ENCODE measurements around the gene HMBS.
"Not testable (repeated sequence)": the region's sequence is repeated elsewhere in the genome, so short reads cannot be mapped to it uniquely, and the experiment has no call there.

DNA sequence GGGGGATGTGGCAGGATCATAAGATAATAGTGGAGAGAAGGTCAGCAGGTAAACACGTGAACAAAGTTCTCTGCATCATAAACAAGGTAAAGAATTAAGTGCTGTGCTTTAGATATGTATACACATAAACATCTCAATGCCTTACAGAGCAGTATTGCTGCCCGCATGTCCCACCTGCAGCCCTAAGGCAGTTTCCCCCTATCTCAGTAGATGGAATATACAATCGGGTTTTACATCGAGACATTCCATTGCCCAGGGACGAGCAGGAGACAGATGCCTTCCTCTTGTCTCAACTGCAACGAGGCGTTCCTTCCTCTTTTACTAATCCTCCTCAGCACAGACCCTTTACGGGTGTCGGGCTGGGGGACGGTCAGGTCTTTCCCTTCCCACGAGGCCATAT, 45.2 kb upstream of the HMBS start:
- TF ChIP-seq POLR2A, POLR2AphosphoS5 (IDR thresholded peaks at IDR 0.05; ENCODE audit: low read depth, low read length): not testable (repeated sequence)
